GM21390 (cell line): ENCODE results near the gene IFNA10.
A peak's percentile ranks its signal among the peaks of the same experiment; 100 is the strongest.
"Not testable (repeated sequence)": the region's sequence is repeated elsewhere in the genome, so short reads cannot be mapped to it uniquely, and the experiment has no call there.

Experiments
- ATAC-seq: cut with Tn5 transposase; IDR thresholded peaks from one replicate; pipeline ENCODE4 v1.9.1; 2021; ENCODE audit not compliant: unreplicated experiment

Gene IFNA10

GRCh38 chr9:21194867-21195776, 11.8 kb downstream of the IFNA10 start:
- ATAC-seq: peak; percentile 92

DNA sequence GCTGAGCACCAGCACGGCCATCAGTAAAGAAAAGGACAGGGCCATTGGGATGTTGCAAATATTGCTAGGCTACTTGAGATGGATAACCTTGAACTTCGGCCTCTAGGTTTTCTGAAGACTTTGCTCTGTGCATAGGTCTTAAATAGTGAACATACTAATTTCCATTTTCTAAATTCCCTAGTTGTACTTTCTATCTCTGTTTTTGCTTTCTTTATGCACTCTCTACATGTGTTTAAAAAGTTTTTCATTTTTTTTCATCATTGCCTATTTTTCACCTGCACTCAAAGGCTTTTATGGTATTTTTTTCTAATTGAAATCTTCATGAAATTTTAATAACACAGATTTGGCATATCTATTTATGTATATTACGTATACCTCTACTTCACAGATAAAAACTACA, 19.5 kb downstream of the IFNA10 start, which contains the start of gene IFNA4:
Gene IFNA4 (minus strand): TSS at position 101 of the 400 bp plus-strand sequence. CDS start 56 bp downstream, at position 45.
- ATAC-seq: not testable (repeated sequence)

- ATAC-seq: peak; percentile 94
Measured at GRCh38 chr9:21182810-21183736, 23.9 kb downstream of the IFNA10 start.

GRCh38 chr9:21174671-21175070, 32.3 kb downstream of the IFNA10 start:
- no peak for ATAC-seq

DNA sequence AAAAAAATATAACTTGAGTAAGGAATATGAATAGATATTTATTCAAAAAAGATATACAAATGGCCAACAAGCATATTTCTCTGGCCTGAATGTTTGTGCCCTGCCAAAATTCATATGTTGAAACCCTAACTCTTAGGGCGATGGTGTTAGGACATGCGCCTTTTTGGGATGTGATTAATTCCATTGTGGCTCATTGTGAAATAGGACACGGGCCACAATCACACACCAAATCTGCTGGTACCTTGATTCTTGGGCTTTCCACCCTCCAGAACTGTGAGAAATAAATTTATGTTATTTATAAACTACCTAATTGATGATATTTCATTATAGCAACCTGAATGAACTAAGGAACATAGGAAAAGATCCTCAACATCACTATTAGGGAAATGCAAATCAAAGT, 34.8 kb downstream of the IFNA10 start:
- no peak for ATAC-seq

- no peak for ATAC-seq
Measured at GRCh38 chr9:21171351-21171750, 35.6 kb downstream of the IFNA10 start.

DNA sequence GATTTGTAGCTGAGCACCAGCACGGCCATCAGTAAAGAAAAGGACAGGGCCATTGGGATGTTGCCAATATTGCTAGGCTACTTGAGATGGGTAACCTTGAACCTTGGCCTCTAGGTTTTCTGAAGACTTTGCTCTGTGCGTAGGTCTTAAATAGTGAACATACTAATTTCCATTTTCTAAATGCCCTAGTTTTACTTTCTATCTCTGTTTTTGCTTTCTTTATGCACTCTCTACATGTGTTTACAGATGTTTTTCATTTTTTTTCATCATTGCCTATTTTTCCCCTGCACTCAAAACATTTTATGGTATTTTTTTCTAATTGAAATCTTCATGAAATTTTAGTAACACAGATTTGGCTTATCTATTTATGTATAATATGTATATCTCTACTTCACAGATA, 40.4 kb downstream of the IFNA10 start, which contains the start of gene IFNA21:
Gene IFNA21 (minus strand): TSS at position 101 of the 400 bp plus-strand sequence. CDS start 48 bp downstream, at position 53.
- ATAC-seq: not testable (repeated sequence)

DNA sequence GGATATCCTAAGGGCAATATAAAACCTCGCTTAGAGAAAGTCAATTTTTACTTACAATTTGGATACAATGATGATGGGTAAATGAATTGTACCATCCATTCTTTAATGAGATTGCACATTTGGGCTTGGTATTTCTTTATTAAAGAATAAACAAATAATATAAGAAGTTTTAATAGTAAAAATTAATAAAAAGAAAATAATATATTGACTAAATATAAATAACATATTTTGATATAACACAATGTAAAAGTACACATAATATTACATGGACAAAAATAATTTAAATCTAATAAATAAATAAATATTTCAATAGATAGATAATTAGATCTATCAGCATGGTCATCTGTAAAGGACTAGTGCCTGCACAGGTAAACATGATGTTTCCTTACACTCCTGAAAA, 41.4 kb downstream of the IFNA10 start:
- ATAC-seq: no peak

DNA sequence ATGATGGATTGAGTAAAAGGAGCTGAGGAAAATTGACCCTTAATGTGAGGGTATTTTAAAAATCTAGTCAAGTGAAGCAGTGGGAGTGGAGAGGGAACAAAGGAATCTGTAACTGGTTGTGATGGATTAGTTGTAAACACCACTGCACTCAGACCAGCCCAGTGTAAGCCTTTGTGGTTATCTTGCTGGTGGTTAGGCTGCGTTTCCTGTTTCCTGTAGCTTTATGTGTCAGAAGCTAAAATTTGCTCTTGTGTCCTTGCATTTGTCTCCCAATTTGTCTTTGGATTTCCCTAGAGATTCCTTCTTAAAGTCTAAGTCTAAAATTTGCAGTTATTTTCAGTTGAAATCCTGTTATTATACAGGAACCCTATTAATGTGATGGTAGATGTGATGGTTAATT, 46.8 kb downstream of the IFNA10 start:
- peak; percentile 93 for ATAC-seq
